Activated CD4-positive, alpha-beta T cell treated with anti-CD3 and anti-CD28 coated beads for 36 hours (primary cell): ENCODE results near the gene MICU1. TPM values are rescaled to one million over a fixed set of nuclear protein-coding genes. Genes with fewer than 3 reads are reported as not detected.
"Not testable (repeated sequence)": the region's sequence is repeated elsewhere in the genome, so short reads cannot be mapped to it uniquely, and the experiment has no call there.

ENCODE experiments used
- ATAC-seq: fragments of 200-7000 bp; cut with Tn5 transposase; one replicate; pipeline ENCODE4 v1.10.0; 2021; ENCODE audit warnings: mild to moderate bottlenecking, moderate library complexity
- CTCF ChIA-PET: fragments of 350-600 bp; sonication (Branson Sonifier 250); formaldehyde crosslinking; loops from one replicate; lab custom pipeline; 2021; ENCODE audit warnings: antibody characterized with exemption; lab: Charles Lee
- POLR2A ChIA-PET: fragments of 350-600 bp; sonication (Branson Sonifier 250); formaldehyde crosslinking; loops from one replicate; lab custom pipeline; 2021; ENCODE audit warnings: antibody characterized with exemption, inconsistent platforms; lab: Charles Lee
- DNase-seq: peaks from one replicate; pipeline ENCODE4 v3.0.0-alpha.2; 2020
- H3K27ac Mint-ChIP-seq: one replicate; pipeline ENCODE4 v1.8.0; 2021; ENCODE audit warnings: mixed read lengths
- H3K27me3 Mint-ChIP-seq: one replicate; pipeline ENCODE4 v1.8.0; 2021; ENCODE audit warnings: mixed read lengths
- H3K36me3 Mint-ChIP-seq: one replicate; pipeline ENCODE4 v1.8.0; 2021; ENCODE audit warnings: low read depth, mixed read lengths
- H3K4me1 Mint-ChIP-seq: one replicate; pipeline ENCODE4 v1.8.0; 2021; ENCODE audit warnings: mixed read lengths
- H3K4me3 Mint-ChIP-seq: one replicate; pipeline ENCODE4 v1.8.0; 2021; ENCODE audit warnings: mild to moderate bottlenecking, moderate library complexity, mixed read lengths
- H3K9me3 Mint-ChIP-seq: one replicate; pipeline ENCODE4 v1.8.0; 2021; ENCODE audit warnings: low read depth, mixed read lengths
- intact Hi-C, 2 experiments: fragments of 100-400 bp; cut with DNase I in 1 of 2; cut with micrococcal nuclease in 1 of 2; formaldehyde crosslinking; loops; one replicate each; pipeline versions ENCODE4 v1.14.2 to v1.15.1; 2022 to 2024; cut with DNase I, micrococcal nuclease
- total RNA-seq, 2 experiments: library from RNA; stranded (reverse); gene quantifications; one replicate each; pipeline ENCODE4 v1.2.3, GENCODE V29; 2021

The MICU1 gene
- total RNA-seq, 2 experiments from 2014 or later = 41.0 to 51.5 TPM

GRCh38 chr10:72326665-72327603 is 298.9 kb downstream of the MICU1 start:
- ChIA-PET CTCF (interaction anchor here (0.6 to 3.2 kb wide), 14 partner anchors 9 to 139 kb away, joined by 3 to 11 read pairs (median 4); partner anchors contain the start of gene DDIT4), POLR2A (interaction anchor here (0.6 to 5.8 kb wide), 23 partner anchors 8 to 298 kb away, joined by 3 to 75 read pairs (median 5); partner anchors contain the start of genes ANAPC16, ASCC1 and DDIT4)
- Mint-ChIP-seq H3K27ac (peak overlapping the region; percentile 97), H3K4me1 (peaks cover 73% of the 10 kb centered on the region), H3K36me3 (peaks cover 29% of the 10 kb centered on the region), H3K4me3 (peak overlapping the region; percentile 94)
- intact Hi-C loops = loop anchor here in 1 of 2 experiments (1.0 kb wide), 1 partner anchor 54 kb away; the partner anchor contains the start of gene DDIT4
- H3K9me3 Mint-ChIP-seq, H3K27me3 Mint-ChIP-seq: not testable (repeated sequence)
- ATAC-seq (peak; percentile 7), DNase-seq (peak; percentile 89)

- H3K27ac Mint-ChIP-seq = peak overlapping the region; percentile 63
- H3K9me3 Mint-ChIP-seq, H3K27me3 Mint-ChIP-seq, ATAC-seq, intact Hi-C loops, H3K4me3 Mint-ChIP-seq, DNase-seq: not testable (repeated sequence)
- CTCF ChIA-PET = interaction anchor here (0.7 to 3.2 kb wide), 7 partner anchors 7 to 103 kb away, joined by 3 to 11 read pairs (median 4); no protein-coding TSS in a partner anchor
- peaks cover 73% of the 10 kb centered on the region for H3K4me1 Mint-ChIP-seq
- peaks cover 27% of the 10 kb centered on the region for H3K36me3 Mint-ChIP-seq
- POLR2A ChIA-PET = interaction anchor here (0.6 to 5.8 kb wide), 15 partner anchors 10 to 276 kb away, joined by 3 to 75 read pairs (median 6); partner anchors contain the start of gene DDIT4
Observed at GRCh38 chr10:72325243-72326175, 300.4 kb downstream of the MICU1 start.

- H3K4me3 Mint-ChIP-seq = no peak overlapping the region
- H3K36me3 Mint-ChIP-seq = peaks cover 27% of the 10 kb centered on the region
- H3K4me1 Mint-ChIP-seq = peaks cover 66% of the 10 kb centered on the region
- DNase-seq = no peak
- ChIA-PET POLR2A (interaction anchor here (1.1 to 8.2 kb wide), 4 partner anchors 10 to 47 kb away, joined by 3 to 124 read pairs (median 73); no protein-coding TSS in a partner anchor), CTCF (interaction anchor here (0.6 kb wide), 2 partner anchors 21 to 1554 kb away, joined by 3 read pairs; no protein-coding TSS in a partner anchor)
- H3K27ac Mint-ChIP-seq = peak overlapping the region; percentile 100
- H3K9me3 Mint-ChIP-seq = peaks cover 3% of the 10 kb centered on the region
- no peak for ATAC-seq
- intact Hi-C loops = loop anchor here (5.0 kb wide), 2 partner anchors 106 to 556 kb away; partner anchors contain the start of genes ANAPC16 (in 1 of the 2) and ASCC1 (in 1 of the 2)
- H3K27me3 Mint-ChIP-seq = no peaks in the 10 kb centered on the region
Observed at GRCh38 chr10:72323771-72324191, 302.1 kb downstream of the MICU1 start.

GRCh38 chr10:72323108-72323749 is 302.6 kb downstream of the MICU1 start:
- POLR2A ChIA-PET = interaction anchor here (0.7 to 8.2 kb wide), 6 partner anchors 11 to 333 kb away, joined by 3 to 124 read pairs (median 36); no protein-coding TSS in a partner anchor
- peaks cover 24% of the 10 kb centered on the region for H3K36me3 Mint-ChIP-seq

GRCh38 chr10:72322280-72323058 is 303.4 kb downstream of the MICU1 start:
- Mint-ChIP-seq H3K36me3 (peaks cover 17% of the 10 kb centered on the region), H3K27me3 (no peaks in the 10 kb centered on the region), H3K27ac (peak overlapping the region; percentile 100), H3K4me1 (peaks cover 65% of the 10 kb centered on the region), H3K4me3 (peak overlapping the region; percentile 84), H3K9me3 (peaks cover 3% of the 10 kb centered on the region)
- peak; percentile 82 for DNase-seq
- ATAC-seq = peak; percentile 5
- POLR2A ChIA-PET = interaction anchor here (0.7 to 8.2 kb wide), 9 partner anchors 9 to 333 kb away, joined by 3 to 124 read pairs (median 29); partner anchors contain the start of gene DDIT4
- intact Hi-C loops = loop anchor here (5.0 kb wide), 2 partner anchors 105 to 555 kb away; partner anchors contain the start of genes ANAPC16 (in 1 of the 2) and ASCC1 (in 1 of the 2)
- CTCF ChIA-PET = interaction anchor here (0.5 to 4.2 kb wide), 4 partner anchors 14 to 614 kb away, joined by 3 to 20 read pairs (median 4); no protein-coding TSS in a partner anchor

More at GRCh38 chr10:72323108-72323749, 302.6 kb downstream of the MICU1 start:
- Mint-ChIP-seq H3K27me3 (no peaks in the 10 kb centered on the region), H3K4me3 (peak overlapping the region; percentile 84), H3K9me3 (peaks cover 3% of the 10 kb centered on the region), H3K4me1 (peaks cover 66% of the 10 kb centered on the region), H3K27ac (peak overlapping the region; percentile 100)
- no peak for DNase-seq
- intact Hi-C loops = loop anchor here (5.0 kb wide), 2 partner anchors 106 to 556 kb away; partner anchors contain the start of genes ANAPC16 (in 1 of the 2) and ASCC1 (in 1 of the 2)
- ATAC-seq = no peak
- CTCF ChIA-PET = interaction anchor here (0.6 kb wide), 2 partner anchors 20 to 1554 kb away, joined by 3 read pairs; no protein-coding TSS in a partner anchor

- Mint-ChIP-seq H3K36me3 (peaks cover 16% of the 10 kb centered on the region), H3K9me3 (peaks cover 3% of the 10 kb centered on the region), H3K27ac (peak overlapping the region; percentile 100), H3K4me1 (peaks cover 69% of the 10 kb centered on the region), H3K4me3 (peak overlapping the region; percentile 84), H3K27me3 (no peaks in the 10 kb centered on the region)
- CTCF ChIA-PET = interaction anchor here (0.5 to 4.2 kb wide), 7 partner anchors 8 to 614 kb away, joined by 3 to 20 read pairs (median 4); no protein-coding TSS in a partner anchor
- DNase-seq = no peak
- POLR2A ChIA-PET = interaction anchor here (0.8 to 8.2 kb wide), 10 partner anchors 8 to 61 kb away, joined by 4 to 124 read pairs (median 27); partner anchors contain the start of gene DDIT4
- ATAC-seq = no peak
- intact Hi-C loops = loop anchor here (5.0 kb wide), 2 partner anchors 105 to 555 kb away; partner anchors contain the start of genes ANAPC16 (in 1 of the 2) and ASCC1 (in 1 of the 2)
Observed at GRCh38 chr10:72322030-72322279, 303.9 kb downstream of the MICU1 start.

- ATAC-seq (no peak), DNase-seq (peak; percentile 51)
- CTCF ChIA-PET = interaction anchor here (0.5 to 4.9 kb wide), 15 partner anchors 9 to 613 kb away, joined by 3 to 22 read pairs (median 6); partner anchors contain the start of gene DDIT4
- POLR2A ChIA-PET = interaction anchor here (0.8 to 8.2 kb wide), 15 partner anchors 8 to 103 kb away, joined by 3 to 124 read pairs (median 12); partner anchors contain the start of gene DDIT4
- H3K27me3 Mint-ChIP-seq = no peaks in the 10 kb centered on the region
- intact Hi-C loops = loop anchor here (5.0 kb wide), 2 partner anchors 104 to 554 kb away; partner anchors contain the start of genes ANAPC16 (in 1 of the 2) and ASCC1 (in 1 of the 2)
- peaks cover 12% of the 10 kb centered on the region for H3K36me3 Mint-ChIP-seq
- H3K9me3 Mint-ChIP-seq = peaks cover 1% of the 10 kb centered on the region
- peak overlapping the region; percentile 84 for H3K4me3 Mint-ChIP-seq
- peaks cover 69% of the 10 kb centered on the region for H3K4me1 Mint-ChIP-seq
- peak overlapping the region; percentile 100 for H3K27ac Mint-ChIP-seq
Observed at GRCh38 chr10:72321248-72322029, 304.4 kb downstream of the MICU1 start.

- ATAC-seq = peak; percentile 75
- intact Hi-C loops = loop anchor here (1.0 to 5.0 kb wide), 12 partner anchors 8 to 553 kb away; partner anchors contain the start of genes ANAPC16 (in 2 of the 2), ASCC1 (in 2 of the 2), DDIT4 (in 2 of the 2) and DNAJB12 (in 1 of the 2)
- Mint-ChIP-seq H3K9me3 (no peaks in the 10 kb centered on the region), H3K27ac (peak overlapping the region; percentile 100), H3K36me3 (peaks cover 13% of the 10 kb centered on the region), H3K27me3 (no peaks in the 10 kb centered on the region), H3K4me3 (peak overlapping the region; percentile 84), H3K4me1 (peaks cover 72% of the 10 kb centered on the region)
- DNase-seq = peak; percentile 91
- ChIA-PET CTCF (interaction anchor here (0.6 to 4.9 kb wide), 15 partner anchors 10 to 424 kb away, joined by 3 to 22 read pairs (median 6); partner anchors contain the start of gene DDIT4), POLR2A (interaction anchor here (0.8 to 8.2 kb wide), 15 partner anchors 9 to 102 kb away, joined by 3 to 124 read pairs (median 12); partner anchors contain the start of gene DDIT4)
Observed at GRCh38 chr10:72320676-72321247, 305.1 kb downstream of the MICU1 start.
